Ishikawa (cell line): ENCODE results near the gene PDCD11.

Experiments used
- CEBPB ChIP-seq: IDR thresholded peaks from 2 replicates; pipeline ENCODE4 v1.6.1; 2012
- CREB1 ChIP-seq: IDR thresholded peaks from 2 replicates; pipeline ENCODE4 v1.6.1; 2012; ENCODE audit warnings: low read depth
- EGR1 ChIP-seq: IDR thresholded peaks from 2 replicates; pipeline ENCODE4 v1.6.1; 2012
- EP300 ChIP-seq: IDR thresholded peaks from 2 replicates; pipeline ENCODE4 v1.6.1; 2012; ENCODE audit warnings: borderline replicate concordance
- FOXM1 ChIP-seq: IDR thresholded peaks from 2 replicates; pipeline ENCODE4 v1.6.1; 2012; ENCODE audit warnings: low read depth, borderline replicate concordance
- MAX ChIP-seq: IDR thresholded peaks from 2 replicates; pipeline ENCODE4 v1.6.1; 2012
- NFIC ChIP-seq: IDR thresholded peaks from 2 replicates; pipeline ENCODE4 v1.6.1; 2012
- REST ChIP-seq: IDR thresholded peaks from 2 replicates; pipeline ENCODE4 v1.6.1; 2012; ENCODE audit warnings: low read depth, mild to moderate bottlenecking
- TAF1 ChIP-seq: IDR thresholded peaks from 2 replicates; pipeline ENCODE4 v1.6.1; 2012; ENCODE audit warnings: low read depth, mild to moderate bottlenecking
- YY1 ChIP-seq: IDR thresholded peaks from 2 replicates; pipeline ENCODE4 v1.6.1; 2012; ENCODE audit warnings: low read depth

- TF ChIP-seq REST (no peak), FOXM1 (no peak), CREB1 (no peak), EP300 (no peak), EGR1 (no peak), CEBPB (no peak), TAF1 (no peak), MAX (no peak), YY1 (no peak), NFIC (no peak)
Measured at GRCh38 chr10:103466734-103467133, 70.3 kb downstream of the PDCD11 start.
